A549 (cell line): Measurements from ENCODE around the gene EGLN2.
A peak's percentile ranks its signal among the peaks of the same experiment; 100 is the strongest.

ENCODE experiments used
- CHD4 ChIP-seq: fragments of 200-600 bp; sonication (generic); IDR thresholded peaks from 2 replicates; pipeline ENCODE4 v1.6.1; 2016; ENCODE audit warnings: antibody characterized with exemption, mild to moderate bottlenecking, borderline replicate concordance
- EP300 ChIP-seq, 2 experiments: fragments of >200 bp; sonication (Bioruptor Twin); formaldehyde crosslinking; IDR thresholded peaks; 2 replicates in 1 of 2; 3 replicates in 1 of 2; pipeline ENCODE4 v1.6.1; 2016 to 2017
- GATA3 ChIP-seq: IDR thresholded peaks from 2 replicates; pipeline ENCODE4 v1.6.1; 2012; ENCODE audit warnings: borderline replicate concordance
- JUNB ChIP-seq: fragments of >200 bp; sonication (Bioruptor Twin); formaldehyde crosslinking; IDR thresholded peaks from 2 replicates; pipeline ENCODE4 v1.6.1; 2016
- KDM1A ChIP-seq: fragments of 200-600 bp; sonication (generic); IDR thresholded peaks from 2 replicates; pipeline ENCODE4 v1.6.1; 2016; ENCODE audit warnings: low read depth, mild to moderate bottlenecking
- MAZ ChIP-seq: fragments of 150-350 bp; IDR thresholded peaks from 2 replicates; pipeline ENCODE4 v1.6.1; 2014; ENCODE audit warnings: antibody characterized with exemption, low read depth, low read length, borderline replicate concordance
- NPAS2 ChIP-seq: fragments of 250-450 bp; sonication (Bioruptor Pico); IDR thresholded peaks from 2 replicates; pipeline ENCODE4 v1.8.0; 2022; ENCODE audit warnings: mild to moderate bottlenecking, moderate library complexity, borderline replicate concordance
- POLR2A ChIP-seq: IDR thresholded peaks from 2 replicates; pipeline ENCODE4 v1.6.1; 2012; ENCODE audit warnings: mild to moderate bottlenecking, low read length
- RCOR1 ChIP-seq: fragments of 150-350 bp; IDR thresholded peaks from 2 replicates; pipeline ENCODE4 v1.6.1; 2014; ENCODE audit warnings: antibody characterized with exemption, low read length, low read depth
- TF ChIP-seq, protein P1 (sequence below): fragments of >200 bp; sonication (Bioruptor Twin); formaldehyde crosslinking; IDR thresholded peaks from 3 replicates; pipeline ENCODE4 v1.5.1; 2016
- TF ChIP-seq, protein P2 (sequence below): fragments of 200-600 bp; sonication (generic); IDR thresholded peaks from 2 replicates; pipeline ENCODE4 v1.6.1; 2016; ENCODE audit warnings: antibody characterized with exemption, mild to moderate bottlenecking, moderate library complexity

DNA sequence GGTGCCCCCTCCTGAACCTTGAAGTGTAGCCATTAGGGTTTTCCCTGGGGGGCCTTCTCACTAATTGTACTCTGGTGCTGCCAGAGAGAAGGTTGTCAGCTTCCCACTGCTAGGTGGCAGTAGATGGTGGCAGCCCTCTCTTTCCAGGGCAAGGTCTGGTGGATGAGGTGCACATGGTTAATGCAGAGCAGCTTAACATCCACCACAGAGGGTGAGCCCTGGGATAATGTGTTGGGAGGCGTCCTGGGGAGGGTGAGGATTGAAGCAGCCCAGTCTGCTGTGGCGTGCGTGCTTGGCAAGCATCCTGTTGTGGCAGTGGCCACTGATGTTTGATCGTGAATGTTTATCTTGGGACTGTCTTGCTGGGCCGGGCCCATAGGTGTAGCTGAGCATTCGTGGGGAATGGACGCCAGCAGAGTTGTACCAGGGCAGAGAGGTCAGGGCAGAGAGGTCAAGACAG lies 5.8 kb downstream of the EGLN2 start:
- TF ChIP-seq, protein P1, sequence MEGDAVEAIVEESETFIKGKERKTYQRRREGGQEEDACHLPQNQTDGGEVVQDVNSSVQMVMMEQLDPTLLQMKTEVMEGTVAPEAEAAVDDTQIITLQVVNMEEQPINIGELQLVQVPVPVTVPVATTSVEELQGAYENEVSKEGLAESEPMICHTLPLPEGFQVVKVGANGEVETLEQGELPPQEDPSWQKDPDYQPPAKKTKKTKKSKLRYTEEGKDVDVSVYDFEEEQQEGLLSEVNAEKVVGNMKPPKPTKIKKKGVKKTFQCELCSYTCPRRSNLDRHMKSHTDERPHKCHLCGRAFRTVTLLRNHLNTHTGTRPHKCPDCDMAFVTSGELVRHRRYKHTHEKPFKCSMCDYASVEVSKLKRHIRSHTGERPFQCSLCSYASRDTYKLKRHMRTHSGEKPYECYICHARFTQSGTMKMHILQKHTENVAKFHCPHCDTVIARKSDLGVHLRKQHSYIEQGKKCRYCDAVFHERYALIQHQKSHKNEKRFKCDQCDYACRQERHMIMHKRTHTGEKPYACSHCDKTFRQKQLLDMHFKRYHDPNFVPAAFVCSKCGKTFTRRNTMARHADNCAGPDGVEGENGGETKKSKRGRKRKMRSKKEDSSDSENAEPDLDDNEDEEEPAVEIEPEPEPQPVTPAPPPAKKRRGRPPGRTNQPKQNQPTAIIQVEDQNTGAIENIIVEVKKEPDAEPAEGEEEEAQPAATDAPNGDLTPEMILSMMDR: peak; percentile 33; the same call in 2 of the 3 replicates
- TF ChIP-seq POLR2A (no peak), NPAS2 (CRISPR knock-in tag) (no peak), KDM1A (no peak), CHD4 (no peak), RCOR1 (no peak), JUNB (no peak), EP300 (IDR thresholded peaks at IDR 0.05) (no peak), GATA3 (no peak), MAZ (no peak)
- TF ChIP-seq, protein P2, sequence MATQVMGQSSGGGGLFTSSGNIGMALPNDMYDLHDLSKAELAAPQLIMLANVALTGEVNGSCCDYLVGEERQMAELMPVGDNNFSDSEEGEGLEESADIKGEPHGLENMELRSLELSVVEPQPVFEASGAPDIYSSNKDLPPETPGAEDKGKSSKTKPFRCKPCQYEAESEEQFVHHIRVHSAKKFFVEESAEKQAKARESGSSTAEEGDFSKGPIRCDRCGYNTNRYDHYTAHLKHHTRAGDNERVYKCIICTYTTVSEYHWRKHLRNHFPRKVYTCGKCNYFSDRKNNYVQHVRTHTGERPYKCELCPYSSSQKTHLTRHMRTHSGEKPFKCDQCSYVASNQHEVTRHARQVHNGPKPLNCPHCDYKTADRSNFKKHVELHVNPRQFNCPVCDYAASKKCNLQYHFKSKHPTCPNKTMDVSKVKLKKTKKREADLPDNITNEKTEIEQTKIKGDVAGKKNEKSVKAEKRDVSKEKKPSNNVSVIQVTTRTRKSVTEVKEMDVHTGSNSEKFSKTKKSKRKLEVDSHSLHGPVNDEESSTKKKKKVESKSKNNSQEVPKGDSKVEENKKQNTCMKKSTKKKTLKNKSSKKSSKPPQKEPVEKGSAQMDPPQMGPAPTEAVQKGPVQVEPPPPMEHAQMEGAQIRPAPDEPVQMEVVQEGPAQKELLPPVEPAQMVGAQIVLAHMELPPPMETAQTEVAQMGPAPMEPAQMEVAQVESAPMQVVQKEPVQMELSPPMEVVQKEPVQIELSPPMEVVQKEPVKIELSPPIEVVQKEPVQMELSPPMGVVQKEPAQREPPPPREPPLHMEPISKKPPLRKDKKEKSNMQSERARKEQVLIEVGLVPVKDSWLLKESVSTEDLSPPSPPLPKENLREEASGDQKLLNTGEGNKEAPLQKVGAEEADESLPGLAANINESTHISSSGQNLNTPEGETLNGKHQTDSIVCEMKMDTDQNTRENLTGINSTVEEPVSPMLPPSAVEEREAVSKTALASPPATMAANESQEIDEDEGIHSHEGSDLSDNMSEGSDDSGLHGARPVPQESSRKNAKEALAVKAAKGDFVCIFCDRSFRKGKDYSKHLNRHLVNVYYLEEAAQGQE: no peak
